HG03097 (cell line): ENCODE results near the gene TAGLN3.
A peak's percentile ranks its signal among the peaks of the same experiment; 100 is the strongest.

ENCODE experiments used
- ATAC-seq: cut with Tn5 transposase; IDR thresholded peaks from one replicate; pipeline ENCODE4 v1.9.1; 2021; ENCODE audit not compliant: unreplicated experiment, low FRiP score

The TAGLN3 gene

GRCh38 chr3:111998636-111999483 is at the start of gene TAGLN3:
TAGLN3 (plus strand) TSS chr3:111998922; CDS start chr3:111999423, 501 bp downstream.
- no peak for ATAC-seq

GRCh38 chr3:111949712-111950111 is 49.0 kb upstream of the TAGLN3 start:
- ATAC-seq, result no peak

DNA sequence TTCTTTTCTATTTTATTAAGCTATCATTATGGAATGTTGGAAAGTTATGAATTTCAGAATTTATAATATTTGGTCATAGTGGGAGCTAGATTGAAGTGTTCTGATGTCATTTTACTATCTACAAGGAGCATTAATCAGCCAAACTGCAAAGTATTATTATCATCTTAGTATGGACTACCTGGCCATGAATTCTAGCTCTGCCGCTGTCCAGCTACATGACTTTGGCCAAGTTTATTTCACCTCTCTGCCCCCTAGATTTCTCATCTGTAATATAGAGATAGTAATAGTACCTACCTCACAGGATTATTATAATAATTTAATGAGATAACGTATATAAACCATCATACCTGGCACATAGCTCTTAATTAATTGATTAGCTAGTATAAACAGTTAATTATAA is 47.7 kb upstream of the TAGLN3 start:
- no peak for ATAC-seq

DNA sequence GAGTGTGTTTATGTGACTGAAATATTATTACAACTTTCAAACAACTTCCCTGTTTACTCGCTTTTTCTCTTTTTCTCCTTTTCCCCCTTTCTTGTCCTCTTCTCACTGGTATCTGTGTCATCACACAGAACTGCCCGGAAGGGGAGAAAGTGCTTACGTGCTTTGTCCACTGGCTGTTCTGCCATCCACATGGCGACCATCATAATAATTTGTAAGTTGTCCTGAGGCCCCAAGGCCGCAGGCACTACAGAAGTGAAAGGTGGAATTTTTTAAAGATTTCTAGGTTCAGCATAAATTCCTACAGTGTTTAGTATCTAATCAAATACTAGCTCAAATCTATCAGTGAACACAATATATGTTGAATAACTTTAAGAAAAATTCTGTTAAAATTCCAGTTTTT is 46.6 kb upstream of the TAGLN3 start:
- no peak for ATAC-seq

DNA sequence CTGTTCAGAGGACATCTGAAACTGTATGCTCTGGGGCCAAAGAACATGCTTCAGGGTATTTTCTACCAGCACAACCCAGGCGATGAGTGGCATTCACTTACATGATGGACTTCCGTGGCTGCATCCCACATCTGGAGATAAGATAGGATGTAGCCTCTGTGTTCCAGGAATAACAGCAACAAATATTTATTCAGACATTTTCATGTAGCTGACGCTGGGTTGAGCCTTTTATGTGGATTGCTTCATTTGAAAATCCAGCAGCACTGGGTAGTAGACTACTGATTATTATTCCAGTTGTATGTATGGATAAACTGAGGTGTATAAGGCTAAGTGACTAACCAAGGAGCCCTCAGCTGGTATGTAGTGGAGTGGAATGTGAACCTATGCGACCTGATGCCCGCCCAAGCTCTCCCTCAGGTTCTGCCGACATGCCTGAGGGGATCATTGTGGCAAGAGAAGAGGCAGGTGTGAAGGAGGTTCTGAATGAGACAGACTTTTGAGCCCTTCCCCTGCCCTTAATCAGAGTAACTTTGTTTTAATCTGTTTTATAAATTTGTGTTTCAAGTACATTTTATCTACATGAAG is 45.8 kb upstream of the TAGLN3 start:
- no peak for ATAC-seq

DNA sequence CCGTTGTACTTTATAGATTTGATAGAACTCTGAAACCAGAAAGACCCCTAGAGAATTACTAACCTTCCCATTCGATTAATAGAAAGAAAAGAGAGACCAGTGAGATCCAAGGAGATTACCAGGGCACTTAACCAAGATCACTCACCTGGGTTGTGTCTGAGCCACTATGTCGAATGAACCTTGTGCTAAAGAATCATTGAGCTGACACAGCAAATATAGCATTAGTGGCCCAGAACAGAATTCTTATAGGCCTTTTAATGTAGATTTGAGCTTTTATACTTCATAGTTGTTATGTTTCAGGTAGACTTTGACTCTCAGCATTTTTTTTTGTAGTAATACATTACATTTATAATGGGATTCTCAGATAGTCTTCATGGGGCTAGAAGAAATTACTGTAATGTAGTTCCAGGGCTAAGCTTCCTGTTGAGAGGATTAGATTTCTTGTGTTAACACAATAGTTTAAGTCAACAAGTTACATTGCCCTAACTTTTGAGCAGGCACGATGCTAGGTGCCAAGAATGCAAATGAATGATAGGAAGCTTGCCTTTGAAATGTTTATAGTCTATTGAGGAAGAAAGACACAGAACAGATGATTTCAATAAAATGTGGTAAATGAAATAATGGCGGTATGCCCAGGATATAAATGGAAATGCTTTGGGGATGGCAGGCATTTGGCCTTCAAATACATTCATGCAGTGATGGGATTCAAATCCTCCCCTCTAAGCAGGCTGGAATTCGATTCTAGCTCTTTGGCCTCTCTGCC is 44.3 kb upstream of the TAGLN3 start:
- ATAC-seq, result no peak

DNA sequence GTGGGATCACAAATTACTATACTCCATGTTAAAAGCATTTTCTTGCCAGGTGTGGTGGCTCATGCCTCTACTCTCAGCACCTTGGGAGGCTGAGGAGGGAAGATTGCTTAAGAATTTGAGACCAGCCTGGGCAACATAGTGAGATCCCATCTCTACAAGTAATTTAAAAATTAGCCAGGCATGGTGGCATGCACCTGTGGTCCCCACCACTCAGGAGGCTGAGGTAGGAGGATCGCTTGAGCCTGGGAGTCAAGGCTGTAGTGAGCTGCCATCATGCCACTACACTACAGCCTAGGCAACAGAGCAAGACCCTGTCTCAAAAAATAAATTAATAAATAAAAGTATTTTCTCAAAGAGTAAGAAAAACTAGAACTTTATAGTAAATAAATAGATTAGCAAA is 42.8 kb upstream of the TAGLN3 start:
- no peak for ATAC-seq

- ATAC-seq, result no peak
Observed at GRCh38 chr3:111956449-111956848, 42.3 kb upstream of the TAGLN3 start.

- ATAC-seq, result no peak
Observed at GRCh38 chr3:111956995-111957734, 41.6 kb upstream of the TAGLN3 start.

GRCh38 chr3:111961461-111962164 is 37.1 kb upstream of the TAGLN3 start:
- ATAC-seq, result no peak

DNA sequence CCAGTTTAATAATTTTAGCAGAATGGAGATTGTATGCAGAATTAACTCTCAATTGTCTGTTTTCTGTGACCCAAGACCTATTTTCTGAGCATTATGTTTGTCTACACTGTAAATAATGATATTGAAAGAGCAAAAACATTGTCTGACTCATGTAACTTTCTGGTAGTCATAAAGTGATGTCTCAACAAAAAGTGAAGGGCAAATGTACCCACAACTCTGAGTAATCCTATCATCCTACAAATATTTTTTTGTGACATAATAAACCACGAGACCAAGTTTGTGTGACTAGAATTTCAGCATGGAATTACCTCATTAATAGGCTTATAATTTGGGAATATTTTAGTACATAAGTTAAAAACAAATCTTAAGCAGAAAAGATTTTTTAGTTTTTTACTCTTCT is 35.3 kb upstream of the TAGLN3 start:
- no peak for ATAC-seq

DNA sequence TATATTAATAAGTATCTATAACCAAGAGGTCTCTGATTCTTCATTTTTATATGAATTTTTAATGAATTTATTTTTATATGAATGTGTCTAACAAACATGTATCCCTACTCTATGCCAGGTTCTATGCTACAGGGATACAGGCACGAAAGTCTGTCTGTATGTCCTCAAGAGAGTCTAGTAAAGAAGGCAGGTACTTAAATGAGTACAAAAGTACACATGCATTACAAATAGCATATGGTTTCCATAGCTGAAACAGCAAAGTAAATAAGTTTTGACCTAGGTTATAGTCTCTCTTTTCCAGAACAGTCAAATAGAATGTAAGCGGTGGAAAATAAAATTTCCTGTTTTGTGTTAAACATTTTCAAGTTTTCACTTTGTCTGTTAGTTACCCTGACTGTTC is 33.2 kb upstream of the TAGLN3 start:
- no peak for ATAC-seq

GRCh38 chr3:111967068-111967467 is 31.7 kb upstream of the TAGLN3 start:
- no peak for ATAC-seq

DNA sequence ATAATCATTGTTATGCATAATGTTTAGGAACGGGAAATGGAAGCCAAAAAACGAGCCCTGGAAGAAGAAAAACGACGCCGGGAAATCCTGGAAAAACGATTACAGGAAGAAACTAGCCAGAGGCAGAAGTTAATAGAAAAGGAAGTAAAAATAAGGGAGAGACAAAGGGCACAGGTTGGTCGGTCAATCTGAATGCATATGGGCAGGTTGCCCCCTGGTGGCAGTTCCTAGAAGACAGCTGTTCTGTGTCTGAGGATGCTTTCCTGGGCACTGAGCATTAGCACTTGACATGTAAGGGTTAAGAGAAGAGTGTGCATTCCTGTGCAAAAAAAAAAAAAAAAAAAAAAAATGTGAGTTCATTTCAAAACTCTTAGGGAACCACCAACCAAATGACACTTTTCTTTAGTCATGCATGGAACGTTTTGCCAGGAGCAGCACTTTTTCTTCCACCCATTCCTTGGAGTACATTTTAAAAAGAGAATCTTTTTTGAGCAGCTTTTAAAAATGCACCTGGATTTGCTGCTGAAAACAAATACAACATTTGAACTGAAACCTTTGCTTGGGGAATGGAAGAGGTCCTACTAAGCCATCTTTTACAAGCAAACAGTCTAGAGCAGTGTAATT is 31.0 kb upstream of the TAGLN3 start:
- peak; percentile 95 for ATAC-seq

DNA sequence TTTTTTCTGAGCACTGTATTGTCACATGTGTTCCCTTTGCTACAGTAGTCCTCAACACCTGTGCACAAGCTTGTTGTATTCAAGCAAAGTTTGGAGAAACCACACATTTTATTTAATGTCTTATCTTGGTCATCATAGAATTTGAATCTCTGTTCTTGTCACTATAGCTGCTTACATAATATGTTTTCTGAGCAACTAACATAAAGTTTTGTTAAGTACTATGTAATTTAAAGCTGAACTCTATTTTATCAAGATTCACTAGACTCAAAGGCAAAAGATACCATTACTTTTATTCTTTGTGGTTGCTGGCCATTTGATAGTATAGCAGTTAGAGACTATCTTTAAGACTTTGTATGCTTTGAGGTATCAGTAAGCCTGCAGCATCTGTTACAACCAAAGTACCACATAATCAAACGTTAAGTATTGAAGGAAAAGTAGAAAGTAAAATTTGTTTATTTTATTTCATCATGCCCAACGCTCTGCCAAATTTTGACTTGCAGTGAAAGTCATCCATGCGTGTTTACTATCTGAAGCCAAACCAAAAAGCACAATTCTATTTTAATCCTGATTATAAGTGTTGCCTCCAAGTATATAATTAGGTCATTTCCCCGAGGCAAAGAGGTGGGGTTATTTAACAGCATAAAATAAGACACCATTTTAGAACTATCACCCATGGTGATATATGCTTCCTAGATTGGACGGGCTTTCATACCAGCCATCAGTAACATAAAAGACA is 30.2 kb upstream of the TAGLN3 start:
- ATAC-seq, result no peak

DNA sequence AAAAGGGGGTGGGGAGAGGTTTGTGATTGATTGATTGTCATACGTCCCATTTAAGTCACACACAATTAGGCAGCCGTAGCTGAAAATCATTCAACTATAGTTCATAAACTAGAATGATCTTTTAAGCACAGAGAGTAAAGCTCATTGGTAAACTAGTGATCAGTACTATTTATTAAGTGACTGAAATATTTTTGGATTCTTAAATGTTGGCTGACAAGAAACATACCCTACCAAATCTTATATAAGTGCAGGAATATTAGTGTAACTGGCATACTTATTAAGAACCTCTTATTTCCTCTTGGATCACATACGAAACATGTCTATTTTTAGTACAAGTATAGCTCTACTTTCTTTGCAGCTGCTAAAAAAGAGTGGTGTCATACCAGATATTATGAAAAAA is 28.3 kb upstream of the TAGLN3 start:
- no peak for ATAC-seq

GRCh38 chr3:111971533-111972130 is 27.1 kb upstream of the TAGLN3 start:
- no peak for ATAC-seq

DNA sequence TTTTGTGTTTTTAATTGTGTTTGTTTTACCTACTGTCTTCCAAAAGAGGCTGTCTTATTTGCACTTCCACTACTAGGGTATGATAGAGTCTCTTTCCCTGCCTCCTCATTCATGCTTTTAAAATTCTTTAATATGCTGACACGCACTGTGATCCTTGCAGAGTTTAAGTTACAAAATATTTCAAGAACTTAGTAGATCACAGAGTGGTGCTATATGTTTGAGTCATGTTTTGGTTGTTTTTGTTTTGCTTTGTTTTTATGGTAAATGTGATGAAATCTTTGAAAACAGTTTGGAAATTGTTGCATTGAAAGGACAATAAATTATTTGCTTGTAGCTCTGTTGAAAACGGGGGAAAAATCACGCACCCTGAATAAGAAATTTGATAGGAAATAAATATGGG is 25.8 kb upstream of the TAGLN3 start:
- ATAC-seq, result no peak

GRCh38 chr3:111975131-111975530 is 23.6 kb upstream of the TAGLN3 start:
- ATAC-seq, result no peak
